Ovary (tissue), 9 donors: Measurements from ENCODE around the gene UMOD. TPM values are rescaled to one million over a fixed set of nuclear protein-coding genes. Genes with fewer than 3 reads are reported as not detected.

ENCODE experiments used
- DNase-seq, 5 donors: peaks; one replicate each; pipeline ENCODE4 v3.0.0-alpha.2; 2019 to 2020
- H3K27ac ChIP-seq, 2 donors: fragments of 200-600 bp; one replicate each; pipeline versions ENCODE4 v1.5.1 to v1.8.0; 2019 to 2022
- H3K27me3 ChIP-seq: fragments of 200-600 bp; one replicate; pipeline ENCODE4 v1.8.0; 2022
- H3K36me3 ChIP-seq: fragments of 200-600 bp; sonication (generic); one replicate; pipeline ENCODE4 v1.5.1; 2019
- H3K4me1 ChIP-seq: one replicate; pipeline ENCODE4 v1.8.1; 2013; ENCODE audit warnings: mild to moderate bottlenecking, moderate library complexity; ENCODE audit not compliant: insufficient read depth
- H3K4me3 ChIP-seq: fragments of 200-600 bp; sonication (generic); one replicate; pipeline ENCODE4 v1.5.1; 2017
- H3K9me3 ChIP-seq, 2 donors: fragments of 200-600 bp in 1 of 2; sonication (generic) in 1 of 2; one replicate each; pipeline versions ENCODE4 v1.5.1 to v1.8.1; 2013 to 2019; ENCODE audit warnings: mild to moderate bottlenecking in 1 of 2, moderate library complexity in 1 of 2
- CTCF ChIP-seq, 3 donors: fragments of 450-650 bp in 2 of 3; fragments of 200-600 bp in 1 of 3; IDR thresholded peaks; one replicate each; pipeline versions ENCODE4 v1.5.1 to v1.8.0; 2016 to 2022; ENCODE audit warnings: antibody characterized with exemption in 3 of 3, mild to moderate bottlenecking in 1 of 3
- EP300 ChIP-seq: sonication (generic); formaldehyde crosslinking; IDR thresholded peaks from one replicate; pipeline ENCODE4 v1.6.1; 2017; ENCODE audit warnings: antibody characterized with exemption
- POLR2A ChIP-seq: fragments of 450-650 bp; IDR thresholded peaks from one replicate; pipeline ENCODE4 v1.6.1; 2017; ENCODE audit warnings: antibody characterized with exemption, mild to moderate bottlenecking, moderate library complexity
- WGBS, 3 donors: extraction: QIAGEN DNeasy Blood & Tissue Kit in 1 of 3; methylation state at CpG; one replicate each; pipeline versions ENCODE4 v1.1.5 to v1.1.7; 2013 to 2017; 5-methylcytosine and 5-hydroxymethylcytosine counted together
- intact Hi-C, 4 donors: fragments of 100-400 bp; cut with DNase I; formaldehyde crosslinking; loops; one replicate each; pipeline versions ENCODE4 v1.11.0 to v1.15.1; 2022 to 2023
- polyA plus RNA-seq, 2 donors: library from polyadenylated mRNA; stranded (reverse); fragments of 200-250 nt in 1 of 2; fragments of 350-450 nt in 1 of 2; fragmentation: Illumina TruSeq in 1 of 2; extraction: RNeasy Lipid Tissue Mini Kit (QIAGEN cat#74804) in 1 of 2; gene quantifications; one replicate each; pipeline ENCODE4 v1.2.3, GENCODE V29; 2013 to 2014
- total RNA-seq, 7 donors: library from RNA; depleted of rRNA in 2 of 7; stranded (reverse); fragments of >200 nt in 2 of 7; fragmentation: NEBNext Ultra II Directional in 3 of 7; extraction: Animal tissue kit (Norgen Biotek cat#: 25700) in 3 of 7; gene quantifications; one replicate each; pipeline versions ENCODE4 v1.1.0 to v1.2.4, GENCODE V29; 2016 to 2023
- donor health status: DM: no; HTN: no; CAD: no; lungs with moderate emphysema.
- donor health status: DM: no; HTN: no; CAD: no.
- donor health status: Bipolar disorder and iron deficiency.
- donor health status: DM: yes; HTN: yes; CAD: no.
- donor health status: DM: no; HTN: no; CAD: no.
- donor health status: DM: yes; HTN: yes; CAD: no.

Gene UMOD
- total and polyA plus RNA-seq, 9 donors, result not detected

- peak overlapping the region in 1 of 2 donors; percentile 21 for H3K27ac ChIP-seq
- no peaks in the 10 kb centered on the region for H3K9me3 ChIP-seq
- intact Hi-C loops, result no loop called here
- no peak overlapping the region for H3K4me3 ChIP-seq
- peaks cover 6% of the 10 kb centered on the region for H3K4me1 ChIP-seq
- peak in 4 of 5 donors; percentile 30 to 38 (median 35) for DNase-seq
- 18 to 24% (median 18%) methylated on average over 2 of the region's 2 CpGs for WGBS, 3 donors
- H3K36me3 ChIP-seq, result no peaks in the 10 kb centered on the region
- TF ChIP-seq EP300, result no peak
- TF ChIP-seq POLR2A, result no peak
- no peak for TF ChIP-seq CTCF (IDR thresholded peaks at IDR 0.05)
- no peaks in the 10 kb centered on the region for H3K27me3 ChIP-seq
Measured at GRCh38 chr16:20393801-20394577, 41.5 kb upstream of the UMOD start.

GRCh38 chr16:20391045-20391444 lies 38.5 kb upstream of the UMOD start:
- WGBS, 3 donors, result 89 to 96% (median 96%) methylated on average over 5 of the region's 5 CpGs
- intact Hi-C loops, result no loop called here
- no peak for DNase-seq
- Histone ChIP-seq H3K4me3 (no peak overlapping the region), H3K36me3 (no peaks in the 10 kb centered on the region), H3K27ac (no peak overlapping the region), H3K27me3 (no peaks in the 10 kb centered on the region), H3K9me3 (no peaks in the 10 kb centered on the region), H3K4me1 (peaks cover 9% of the 10 kb centered on the region)
- TF ChIP-seq CTCF (IDR thresholded peaks at IDR 0.05) (no peak), POLR2A (no peak), EP300 (no peak)

GRCh38 chr16:20388854-20389253 lies 36.3 kb upstream of the UMOD start:
- H3K4me3 ChIP-seq, result no peak overlapping the region
- WGBS, 3 donors, result 78 to 95% (median 85%) methylated on average over 1 of the region's 1 CpG
- intact Hi-C loops, result loop anchor here in 1 of 4 donors (10.0 kb wide), 1 partner anchor 484 kb away; no protein-coding TSS in a partner anchor
- no peak for TF ChIP-seq EP300
- no peak for TF ChIP-seq POLR2A
- TF ChIP-seq CTCF (IDR thresholded peaks at IDR 0.05), result no peak
- H3K4me1 ChIP-seq, result peaks cover 7% of the 10 kb centered on the region
- no peak for DNase-seq
- H3K9me3 ChIP-seq, result no peaks in the 10 kb centered on the region
- H3K27me3 ChIP-seq, result no peaks in the 10 kb centered on the region
- H3K27ac ChIP-seq, result no peak overlapping the region
- no peaks in the 10 kb centered on the region for H3K36me3 ChIP-seq

- intact Hi-C loops, result loop anchor here in 1 of 4 donors (10.0 kb wide), 1 partner anchor 483 kb away; no protein-coding TSS in a partner anchor
- DNase-seq, result no peak
- peaks cover 3% of the 10 kb centered on the region for H3K4me1 ChIP-seq
- WGBS, 3 donors, result 89 to 94% (median 92%) methylated on average over 3 of the region's 3 CpGs
- H3K27ac ChIP-seq, result no peak overlapping the region
- H3K36me3 ChIP-seq, result no peaks in the 10 kb centered on the region
- TF ChIP-seq EP300 (no peak), CTCF (IDR thresholded peaks at IDR 0.05) (no peak), POLR2A (no peak)
- no peak overlapping the region for H3K4me3 ChIP-seq
- H3K9me3 ChIP-seq, result no peaks in the 10 kb centered on the region
- no peaks in the 10 kb centered on the region for H3K27me3 ChIP-seq
Measured at GRCh38 chr16:20387978-20388377, 35.5 kb upstream of the UMOD start.
